ENCODE data around the gene CCDC33.

CCDC33 gene

GRCh38 chr15:74365598-74366445 lies 129.7 kb downstream of the CCDC33 start:
- peak overlapping the region; percentile 88 for H3K9ac ChIP-seq (ENCODE audit: low read length)
- peak overlapping the region; percentile 57 for H3K27ac ChIP-seq (ENCODE audit: low read depth, low read length)
- no peaks in the 10 kb centered on the region for H3K79me2 ChIP-seq (ENCODE audit: control insufficient read depth, insufficient read depth, low read length)
- H3K27me3 ChIP-seq (ENCODE audit: insufficient read depth, low read length, poor library complexity): no peaks in the 10 kb centered on the region
- no CpG with 5 or more reads among the region's 75 CpGs for WGBS (ENCODE audit: extremely low coverage, insufficient coverage, low lambda C conversion rate)
- no peaks in the 10 kb centered on the region for H3K79me1 ChIP-seq (ENCODE audit: low read length)
- H3K4me2 ChIP-seq (ENCODE audit: low read length): peak overlapping the region; percentile 72
- peak overlapping the region; percentile 8 for H3K18ac ChIP-seq (ENCODE audit: low read length)
- peak overlapping the region; percentile 60 for H3K4ac ChIP-seq (ENCODE audit: low read depth, low read length)
- H2BK120ac ChIP-seq (ENCODE audit: low read depth, low read length): peak overlapping the region; percentile 9
- no peak overlapping the region for H2BK15ac ChIP-seq (replicated peaks; ENCODE audit: low read depth)
- peak overlapping the region; percentile 96 for H3K56ac ChIP-seq (ENCODE audit: low read length)
- H3K23ac ChIP-seq (ENCODE audit: low read length): peak overlapping the region; percentile 84
- peaks cover 10% of the 10 kb centered on the region for H3K4me1 ChIP-seq (ENCODE audit: control insufficient read depth, low read depth, low read length)
- H2BK5ac ChIP-seq (ENCODE audit: low read length): peak overlapping the region; percentile 58
- H2AK5ac ChIP-seq (ENCODE audit: low read length): no peak overlapping the region
- H3K36me3 ChIP-seq (ENCODE audit: control insufficient read depth, insufficient read depth, low read length): no peaks in the 10 kb centered on the region
- peak overlapping the region; percentile 0 for H4K5ac ChIP-seq (ENCODE audit: low read length)
- H4K8ac ChIP-seq (ENCODE audit: low read depth, low read length): peak overlapping the region; percentile 82
- peak overlapping the region; percentile 52 for H3K4me3 ChIP-seq (ENCODE audit: low read length)
- peak; percentile 84 for DNase-seq

- no peak within 1 kb of the TSS for H4K8ac ChIP-seq (ENCODE audit: low read depth, low read length)
- no peak within 1 kb of the TSS for H2BK15ac ChIP-seq (replicated peaks; ENCODE audit: low read depth)
- peak within 1 kb of the TSS; percentile 44 for H2AK5ac ChIP-seq (ENCODE audit: low read length)
- H4K5ac ChIP-seq (ENCODE audit: low read length): no peak within 1 kb of the TSS
- no peak within 1 kb of the TSS for H3K4ac ChIP-seq (ENCODE audit: low read depth, low read length)
- no peaks in the 10 kb centered on the region for H3K36me3 ChIP-seq (ENCODE audit: control insufficient read depth, insufficient read depth, low read length)
- H3K4me2 ChIP-seq (ENCODE audit: low read length): no peak within 1 kb of the TSS
- H3K27me3 ChIP-seq (ENCODE audit: insufficient read depth, low read length, poor library complexity): no peaks in the 10 kb centered on the region
- DNase-seq: no peak
- no peak within 1 kb of the TSS for H2BK5ac ChIP-seq (ENCODE audit: low read length)
- peak within 1 kb of the TSS; percentile 65 for H3K56ac ChIP-seq (ENCODE audit: low read length)
- H3K9ac ChIP-seq (ENCODE audit: low read length): peak within 1 kb of the TSS; percentile 35
- no CpG with 5 or more reads among the region's 12 CpGs for WGBS (ENCODE audit: extremely low coverage, insufficient coverage, low lambda C conversion rate)
- peaks cover 10% of the 10 kb centered on the region for H3K4me1 ChIP-seq (ENCODE audit: control insufficient read depth, low read depth, low read length)
- no peaks in the 10 kb centered on the region for H3K79me2 ChIP-seq (ENCODE audit: control insufficient read depth, insufficient read depth, low read length)
- no peak within 1 kb of the TSS for H3K23ac ChIP-seq (ENCODE audit: low read length)
- H3K4me3 ChIP-seq (ENCODE audit: low read length): no peak within 1 kb of the TSS
- H3K27ac ChIP-seq (ENCODE audit: low read depth, low read length): no peak within 1 kb of the TSS
- H3K18ac ChIP-seq (ENCODE audit: low read length): no peak within 1 kb of the TSS
- no peak within 1 kb of the TSS for H2BK120ac ChIP-seq (ENCODE audit: low read depth, low read length)
- H3K79me1 ChIP-seq (ENCODE audit: low read length): no peaks in the 10 kb centered on the region
Observed at GRCh38 chr15:74367296-74367854, 131.2 kb downstream of the CCDC33 start, which contains the start of gene CYP11A1. Gene CYP11A1, minus strand, starts transcription at chr15:74367646. Its CDS starts 61 bp downstream, at chr15:74367585.

GRCh38 chr15:74368121-74368520 lies 132.0 kb downstream of the CCDC33 start:
- Histone ChIP-seq H2AK5ac (ENCODE audit: low read length) (no peak overlapping the region), H3K56ac (ENCODE audit: low read length) (no peak overlapping the region), H3K4me1 (ENCODE audit: control insufficient read depth, low read depth, low read length) (peaks cover 10% of the 10 kb centered on the region), H3K4me2 (ENCODE audit: low read length) (no peak overlapping the region), H2BK15ac (replicated peaks; ENCODE audit: low read depth) (no peak overlapping the region), H3K79me1 (ENCODE audit: low read length) (no peaks in the 10 kb centered on the region), H3K4ac (ENCODE audit: low read depth, low read length) (no peak overlapping the region), H3K23ac (ENCODE audit: low read length) (no peak overlapping the region), H3K36me3 (ENCODE audit: control insufficient read depth, insufficient read depth, low read length) (no peaks in the 10 kb centered on the region), H2BK5ac (ENCODE audit: low read length) (no peak overlapping the region), H4K5ac (ENCODE audit: low read length) (no peak overlapping the region), H2BK120ac (ENCODE audit: low read depth, low read length) (no peak overlapping the region), H3K27me3 (ENCODE audit: insufficient read depth, low read length, poor library complexity) (no peaks in the 10 kb centered on the region), H3K18ac (ENCODE audit: low read length) (no peak overlapping the region), H4K8ac (ENCODE audit: low read depth, low read length) (no peak overlapping the region), H3K4me3 (ENCODE audit: low read length) (no peak overlapping the region), H3K79me2 (ENCODE audit: control insufficient read depth, insufficient read depth, low read length) (no peaks in the 10 kb centered on the region), H3K9ac (ENCODE audit: low read length) (no peak overlapping the region), H3K27ac (ENCODE audit: low read depth, low read length) (no peak overlapping the region)
- no CpG with 5 or more reads among the region's 3 CpGs for WGBS (ENCODE audit: extremely low coverage, insufficient coverage, low lambda C conversion rate)
- no peak for DNase-seq

- Histone ChIP-seq H4K8ac (ENCODE audit: low read depth, low read length) (no peak overlapping the region), H3K9ac (ENCODE audit: low read length) (no peak overlapping the region), H4K5ac (ENCODE audit: low read length) (no peak overlapping the region), H2BK120ac (ENCODE audit: low read depth, low read length) (no peak overlapping the region), H3K23ac (ENCODE audit: low read length) (no peak overlapping the region), H3K79me2 (ENCODE audit: control insufficient read depth, insufficient read depth, low read length) (no peaks in the 10 kb centered on the region), H3K4me2 (ENCODE audit: low read length) (no peak overlapping the region), H3K79me1 (ENCODE audit: low read length) (no peaks in the 10 kb centered on the region), H3K4me3 (ENCODE audit: low read length) (no peak overlapping the region), H2AK5ac (ENCODE audit: low read length) (no peak overlapping the region), H3K18ac (ENCODE audit: low read length) (no peak overlapping the region), H3K27me3 (ENCODE audit: insufficient read depth, low read length, poor library complexity) (no peaks in the 10 kb centered on the region), H3K4ac (ENCODE audit: low read depth, low read length) (no peak overlapping the region), H2BK15ac (replicated peaks; ENCODE audit: low read depth) (no peak overlapping the region), H3K56ac (ENCODE audit: low read length) (no peak overlapping the region), H3K36me3 (ENCODE audit: control insufficient read depth, insufficient read depth, low read length) (no peaks in the 10 kb centered on the region), H2BK5ac (ENCODE audit: low read length) (no peak overlapping the region), H3K4me1 (ENCODE audit: control insufficient read depth, low read depth, low read length) (peaks cover 10% of the 10 kb centered on the region), H3K27ac (ENCODE audit: low read depth, low read length) (no peak overlapping the region)
- no peak for DNase-seq
- WGBS (ENCODE audit: extremely low coverage, insufficient coverage, low lambda C conversion rate): no CpG with 5 or more reads among the region's 10 CpGs
Observed at GRCh38 chr15:74369084-74369745, 133.1 kb downstream of the CCDC33 start.

- Histone ChIP-seq H4K8ac (ENCODE audit: low read depth, low read length) (no peak overlapping the region), H3K79me2 (ENCODE audit: control insufficient read depth, insufficient read depth, low read length) (no peaks in the 10 kb centered on the region), H3K56ac (ENCODE audit: low read length) (no peak overlapping the region), H3K27me3 (ENCODE audit: insufficient read depth, low read length, poor library complexity) (no peaks in the 10 kb centered on the region), H2AK5ac (ENCODE audit: low read length) (no peak overlapping the region), H2BK15ac (replicated peaks; ENCODE audit: low read depth) (no peak overlapping the region), H3K9ac (ENCODE audit: low read length) (no peak overlapping the region), H3K79me1 (ENCODE audit: low read length) (no peaks in the 10 kb centered on the region), H2BK5ac (ENCODE audit: low read length) (no peak overlapping the region), H3K4me2 (ENCODE audit: low read length) (no peak overlapping the region), H4K5ac (ENCODE audit: low read length) (no peak overlapping the region), H3K4me1 (ENCODE audit: control insufficient read depth, low read depth, low read length) (peaks cover 5% of the 10 kb centered on the region), H3K4ac (ENCODE audit: low read depth, low read length) (no peak overlapping the region), H3K27ac (ENCODE audit: low read depth, low read length) (no peak overlapping the region), H2BK120ac (ENCODE audit: low read depth, low read length) (no peak overlapping the region), H3K18ac (ENCODE audit: low read length) (no peak overlapping the region), H3K4me3 (ENCODE audit: low read length) (no peak overlapping the region), H3K36me3 (ENCODE audit: control insufficient read depth, insufficient read depth, low read length) (no peaks in the 10 kb centered on the region), H3K23ac (ENCODE audit: low read length) (no peak overlapping the region)
- DNase-seq: no peak
- WGBS (ENCODE audit: extremely low coverage, insufficient coverage, low lambda C conversion rate): no CpG with 5 or more reads among the region's 2 CpGs
Observed at GRCh38 chr15:74369756-74370155, 133.6 kb downstream of the CCDC33 start.
